ENCODE results near the gene POT1. TPM values are rescaled to one million over a fixed set of nuclear protein-coding genes. Genes with fewer than 3 reads are reported as not detected.

Gene POT1
- total RNA-seq, 1 experiment from 2014 or later, result 22.7 TPM

DNA sequence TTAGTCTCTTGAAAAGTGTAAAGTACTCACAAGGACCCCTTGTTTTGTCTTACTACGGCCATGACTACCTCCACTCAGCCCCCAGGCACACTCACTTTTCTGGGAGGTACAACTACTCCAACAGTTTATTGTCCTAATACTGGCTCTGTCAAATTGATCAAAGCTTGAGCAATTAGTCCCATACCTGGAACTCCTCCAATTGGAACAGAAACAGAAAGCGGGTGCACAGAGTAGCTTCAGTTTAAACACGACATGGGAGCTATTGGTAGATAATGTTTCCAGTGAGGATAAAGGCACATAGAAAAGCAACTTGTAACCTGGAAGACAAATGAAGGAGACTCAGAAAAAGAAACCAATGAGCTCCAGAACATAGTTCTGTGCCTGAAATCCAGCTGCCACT, 156.3 kb downstream of the POT1 start:
- no peak for DNase-seq (ENCODE audit: low spot score)
- Histone ChIP-seq H3K27me3 (replicated peaks; ENCODE audit: insufficient read depth, low read depth, low read length, poor library complexity) (no peaks in the 10 kb centered on the region), H3K4me1 (ENCODE audit: insufficient read depth, low read length, poor library complexity, severe bottlenecking) (no peaks in the 10 kb centered on the region), H3K9me3 (ENCODE audit: low read depth, low read length, poor library complexity, severe bottlenecking) (no peaks in the 10 kb centered on the region), H3K36me3 (ENCODE audit: insufficient read depth, low read length, poor library complexity, severe bottlenecking) (no peaks in the 10 kb centered on the region), H3K4me3 (ENCODE audit: low read depth, low read length, poor library complexity, severe bottlenecking) (no peak overlapping the region), H3K27ac (ENCODE audit: low read depth, low read length, poor library complexity, severe bottlenecking) (no peak overlapping the region)
- POLR2A ChIA-PET (ENCODE audit: low non-redundant PET), result no interaction called here
- no TSS peak for BruUV-seq (replicated peaks)
- intact Hi-C loops (cut with micrococcal nuclease; ENCODE audit: unreplicated experiment), result no loop called here
- TF ChIP-seq, protein P1, sequence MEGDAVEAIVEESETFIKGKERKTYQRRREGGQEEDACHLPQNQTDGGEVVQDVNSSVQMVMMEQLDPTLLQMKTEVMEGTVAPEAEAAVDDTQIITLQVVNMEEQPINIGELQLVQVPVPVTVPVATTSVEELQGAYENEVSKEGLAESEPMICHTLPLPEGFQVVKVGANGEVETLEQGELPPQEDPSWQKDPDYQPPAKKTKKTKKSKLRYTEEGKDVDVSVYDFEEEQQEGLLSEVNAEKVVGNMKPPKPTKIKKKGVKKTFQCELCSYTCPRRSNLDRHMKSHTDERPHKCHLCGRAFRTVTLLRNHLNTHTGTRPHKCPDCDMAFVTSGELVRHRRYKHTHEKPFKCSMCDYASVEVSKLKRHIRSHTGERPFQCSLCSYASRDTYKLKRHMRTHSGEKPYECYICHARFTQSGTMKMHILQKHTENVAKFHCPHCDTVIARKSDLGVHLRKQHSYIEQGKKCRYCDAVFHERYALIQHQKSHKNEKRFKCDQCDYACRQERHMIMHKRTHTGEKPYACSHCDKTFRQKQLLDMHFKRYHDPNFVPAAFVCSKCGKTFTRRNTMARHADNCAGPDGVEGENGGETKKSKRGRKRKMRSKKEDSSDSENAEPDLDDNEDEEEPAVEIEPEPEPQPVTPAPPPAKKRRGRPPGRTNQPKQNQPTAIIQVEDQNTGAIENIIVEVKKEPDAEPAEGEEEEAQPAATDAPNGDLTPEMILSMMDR (conservative IDR thresholded peaks at IDR 0.05; ENCODE audit: low read depth, low read length), result no peak
- TF ChIP-seq EZH2 (IDR thresholded peaks at IDR 0.05; ENCODE audit: borderline replicate concordance, low read depth, low read length, poor library complexity, severe bottlenecking), result no peak
- CTCF ChIA-PET, result no interaction called here

Other genes with a start within 250 kb of the POT1 start
- 0.42 and 0.67 TPM in 2 replicates for gene GPR37, start 164.0 kb downstream of the POT1 start, total RNA-seq (2021)